NCI-H2227 treated with DMSO at 0.1 percent for 48 hours (cell line): Measurements from ENCODE around the gene ADAD2.

Experiments used
- DNase-seq: peaks from one replicate; lab custom pipeline; 2025; lab: John Stamatoyannopoulos, UW

Gene ADAD2

GRCh38 chr16:84246679-84247077 lies 55.7 kb downstream of the ADAD2 start:
- no peak for DNase-seq
